ENCODE results near the gene PCDH9. TPM values are rescaled to one million over a fixed set of nuclear protein-coding genes. Genes with fewer than 3 reads are reported as not detected.

The PCDH9 gene
- total and polyA plus RNA-seq, 2 experiments from 2014 or later, result 0.31 to 0.52 TPM

DNA sequence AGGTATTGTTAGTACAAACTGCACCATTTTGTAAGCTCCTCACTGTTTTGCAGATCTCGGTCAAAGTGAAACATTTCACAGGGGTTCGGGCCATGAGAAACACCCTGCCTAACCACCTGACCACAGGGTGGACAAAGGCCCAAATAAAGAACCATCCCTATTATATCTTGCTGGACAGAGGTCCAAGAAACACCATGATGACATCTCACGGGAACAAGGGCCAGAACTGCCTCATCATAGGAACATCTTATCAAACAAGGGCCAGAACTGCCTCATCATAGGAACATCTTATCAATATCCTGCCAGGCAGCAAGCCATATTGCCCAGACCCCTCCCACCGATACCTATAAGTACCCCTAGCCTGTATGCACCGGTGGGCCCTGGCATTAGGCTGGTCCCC, 99.7 kb downstream of the PCDH9 start (continued):
- TF ChIP-seq, protein P1, sequence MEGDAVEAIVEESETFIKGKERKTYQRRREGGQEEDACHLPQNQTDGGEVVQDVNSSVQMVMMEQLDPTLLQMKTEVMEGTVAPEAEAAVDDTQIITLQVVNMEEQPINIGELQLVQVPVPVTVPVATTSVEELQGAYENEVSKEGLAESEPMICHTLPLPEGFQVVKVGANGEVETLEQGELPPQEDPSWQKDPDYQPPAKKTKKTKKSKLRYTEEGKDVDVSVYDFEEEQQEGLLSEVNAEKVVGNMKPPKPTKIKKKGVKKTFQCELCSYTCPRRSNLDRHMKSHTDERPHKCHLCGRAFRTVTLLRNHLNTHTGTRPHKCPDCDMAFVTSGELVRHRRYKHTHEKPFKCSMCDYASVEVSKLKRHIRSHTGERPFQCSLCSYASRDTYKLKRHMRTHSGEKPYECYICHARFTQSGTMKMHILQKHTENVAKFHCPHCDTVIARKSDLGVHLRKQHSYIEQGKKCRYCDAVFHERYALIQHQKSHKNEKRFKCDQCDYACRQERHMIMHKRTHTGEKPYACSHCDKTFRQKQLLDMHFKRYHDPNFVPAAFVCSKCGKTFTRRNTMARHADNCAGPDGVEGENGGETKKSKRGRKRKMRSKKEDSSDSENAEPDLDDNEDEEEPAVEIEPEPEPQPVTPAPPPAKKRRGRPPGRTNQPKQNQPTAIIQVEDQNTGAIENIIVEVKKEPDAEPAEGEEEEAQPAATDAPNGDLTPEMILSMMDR (conservative IDR thresholded peaks at IDR 0.05; ENCODE audit: low read depth in 2 of 2), result no peak
- no peak for TF ChIP-seq NANOG (IDR thresholded peaks at IDR 0.05; ENCODE audit: borderline replicate concordance)
- no peak for TF ChIP-seq EZH2 (IDR thresholded peaks at IDR 0.05; ENCODE audit: low read depth, unreplicated experiment)
- TF ChIP-seq ZNF114 (CRISPR knock-in tag; IDR thresholded peaks at IDR 0.05), result no peak
- TF ChIP-seq, protein P2, sequence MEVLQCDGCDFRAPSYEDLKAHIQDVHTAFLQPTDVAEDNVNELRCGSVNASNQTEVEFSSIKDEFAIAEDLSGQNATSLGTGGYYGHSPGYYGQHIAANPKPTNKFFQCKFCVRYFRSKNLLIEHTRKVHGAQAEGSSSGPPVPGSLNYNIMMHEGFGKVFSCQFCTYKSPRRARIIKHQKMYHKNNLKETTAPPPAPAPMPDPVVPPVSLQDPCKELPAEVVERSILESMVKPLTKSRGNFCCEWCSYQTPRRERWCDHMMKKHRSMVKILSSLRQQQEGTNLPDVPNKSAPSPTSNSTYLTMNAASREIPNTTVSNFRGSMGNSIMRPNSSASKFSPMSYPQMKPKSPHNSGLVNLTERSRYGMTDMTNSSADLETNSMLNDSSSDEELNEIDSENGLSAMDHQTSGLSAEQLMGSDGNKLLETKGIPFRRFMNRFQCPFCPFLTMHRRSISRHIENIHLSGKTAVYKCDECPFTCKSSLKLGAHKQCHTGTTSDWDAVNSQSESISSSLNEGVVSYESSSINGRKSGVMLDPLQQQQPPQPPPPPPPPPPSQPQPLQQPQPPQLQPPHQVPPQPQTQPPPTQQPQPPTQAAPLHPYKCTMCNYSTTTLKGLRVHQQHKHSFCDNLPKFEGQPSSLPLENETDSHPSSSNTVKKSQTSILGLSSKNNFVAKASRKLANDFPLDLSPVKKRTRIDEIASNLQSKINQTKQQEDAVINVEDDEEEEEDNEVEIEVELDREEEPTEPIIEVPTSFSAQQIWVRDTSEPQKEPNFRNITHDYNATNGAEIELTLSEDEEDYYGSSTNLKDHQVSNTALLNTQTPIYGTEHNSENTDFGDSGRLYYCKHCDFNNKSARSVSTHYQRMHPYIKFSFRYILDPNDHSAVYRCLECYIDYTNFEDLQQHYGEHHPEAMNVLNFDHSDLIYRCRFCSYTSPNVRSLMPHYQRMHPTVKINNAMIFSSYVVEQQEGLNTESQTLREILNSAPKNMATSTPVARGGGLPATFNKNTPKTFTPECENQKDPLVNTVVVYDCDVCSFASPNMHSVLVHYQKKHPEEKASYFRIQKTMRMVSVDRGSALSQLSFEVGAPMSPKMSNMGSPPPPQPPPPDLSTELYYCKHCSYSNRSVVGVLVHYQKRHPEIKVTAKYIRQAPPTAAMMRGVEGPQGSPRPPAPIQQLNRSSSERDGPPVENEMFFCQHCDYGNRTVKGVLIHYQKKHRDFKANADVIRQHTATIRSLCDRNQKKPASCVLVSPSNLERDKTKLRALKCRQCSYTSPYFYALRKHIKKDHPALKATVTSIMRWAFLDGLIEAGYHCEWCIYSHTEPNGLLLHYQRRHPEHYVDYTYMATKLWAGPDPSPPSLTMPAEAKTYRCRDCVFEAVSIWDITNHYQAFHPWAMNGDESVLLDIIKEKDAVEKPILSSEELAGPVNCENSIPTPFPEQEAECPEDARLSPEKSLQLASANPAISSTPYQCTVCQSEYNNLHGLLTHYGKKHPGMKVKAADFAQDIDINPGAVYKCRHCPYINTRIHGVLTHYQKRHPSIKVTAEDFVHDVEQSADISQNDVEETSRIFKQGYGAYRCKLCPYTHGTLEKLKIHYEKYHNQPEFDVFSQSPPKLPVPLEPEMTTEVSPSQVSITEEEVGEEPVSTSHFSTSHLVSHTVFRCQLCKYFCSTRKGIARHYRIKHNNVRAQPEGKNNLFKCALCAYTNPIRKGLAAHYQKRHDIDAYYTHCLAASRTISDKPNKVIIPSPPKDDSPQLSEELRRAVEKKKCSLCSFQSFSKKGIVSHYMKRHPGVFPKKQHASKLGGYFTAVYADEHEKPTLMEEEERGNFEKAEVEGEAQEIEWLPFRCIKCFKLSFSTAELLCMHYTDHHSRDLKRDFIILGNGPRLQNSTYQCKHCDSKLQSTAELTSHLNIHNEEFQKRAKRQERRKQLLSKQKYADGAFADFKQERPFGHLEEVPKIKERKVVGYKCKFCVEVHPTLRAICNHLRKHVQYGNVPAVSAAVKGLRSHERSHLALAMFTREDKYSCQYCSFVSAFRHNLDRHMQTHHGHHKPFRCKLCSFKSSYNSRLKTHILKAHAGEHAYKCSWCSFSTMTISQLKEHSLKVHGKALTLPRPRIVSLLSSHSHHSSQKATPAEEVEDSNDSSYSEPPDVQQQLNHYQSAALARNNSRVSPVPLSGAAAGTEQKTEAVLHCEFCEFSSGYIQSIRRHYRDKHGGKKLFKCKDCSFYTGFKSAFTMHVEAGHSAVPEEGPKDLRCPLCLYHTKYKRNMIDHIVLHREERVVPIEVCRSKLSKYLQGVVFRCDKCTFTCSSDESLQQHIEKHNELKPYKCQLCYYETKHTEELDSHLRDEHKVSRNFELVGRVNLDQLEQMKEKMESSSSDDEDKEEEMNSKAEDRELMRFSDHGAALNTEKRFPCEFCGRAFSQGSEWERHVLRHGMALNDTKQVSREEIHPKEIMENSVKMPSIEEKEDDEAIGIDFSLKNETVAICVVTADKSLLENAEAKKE (CRISPR knock-in tag; IDR thresholded peaks at IDR 0.05), result no peak
- TF ChIP-seq CREB1 (CRISPR knock-in tag; IDR thresholded peaks at IDR 0.05; ENCODE audit: low read depth), result no peak

DNA sequence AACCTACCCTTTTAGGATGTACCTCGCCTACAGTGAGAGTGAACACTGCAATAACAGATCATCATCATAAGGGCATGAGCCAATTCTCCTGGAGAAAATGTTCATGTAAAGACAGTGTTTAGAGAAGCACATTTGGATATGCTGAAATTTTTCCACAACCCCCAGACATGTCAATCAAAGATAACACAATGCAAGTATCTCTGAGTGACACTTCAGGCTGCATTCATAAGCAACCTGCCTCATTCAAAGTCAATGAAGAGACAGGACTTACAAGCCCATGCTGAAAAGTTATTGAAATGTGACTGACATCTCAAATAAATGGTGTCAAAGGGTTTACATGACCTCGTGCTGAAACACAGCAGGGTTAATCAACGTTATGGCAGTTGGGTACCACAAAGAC, 102.0 kb downstream of the PCDH9 start:
- H3K27ac Mint-ChIP-seq, result no peak overlapping the region
- no peak overlapping the region for H3K4me2 ChIP-seq
- H3K36me3 Mint-ChIP-seq (ENCODE audit: low read depth), result no peaks in the 10 kb centered on the region
- DNase-seq (ENCODE audit: low spot score) (no peak), ATAC-seq (no peak)
- no peaks in the 10 kb centered on the region for H3K27me3 ChIP-seq (ENCODE audit: insufficient read depth)
- no peaks in the 10 kb centered on the region for H3K36me3 ChIP-seq (ENCODE audit: insufficient read depth)
- no peaks in the 10 kb centered on the region for H3F3A ChIP-seq (replicated peaks; ENCODE audit: low read depth)
- H3K27me3 Mint-ChIP-seq (ENCODE audit: insufficient read depth, low read depth, poor library complexity), result no peaks in the 10 kb centered on the region
- no peaks in the 10 kb centered on the region for H3K9me3 Mint-ChIP-seq
- no peaks in the 10 kb centered on the region for H3K79me2 ChIP-seq (replicated peaks; ENCODE audit: insufficient read depth)
- peaks cover 7% of the 10 kb centered on the region for H3K4me1 Mint-ChIP-seq
- no peaks in the 10 kb centered on the region for H3K9me2 ChIP-seq (ENCODE audit: insufficient read depth)
- no peaks in the 10 kb centered on the region; the same call in 1 of the 2 replicates for H3K4me1 ChIP-seq (ENCODE audit: insufficient read depth)
- no peak overlapping the region for H2AFZ ChIP-seq
- no peak overlapping the region for H3K27ac ChIP-seq (ENCODE audit: low read depth)
- no peak overlapping the region for H3K4me3 ChIP-seq
- no peaks in the 10 kb centered on the region for H4K20me1 ChIP-seq (replicated peaks; ENCODE audit: insufficient read depth)
- no peak overlapping the region for H3K4me3 Mint-ChIP-seq
- TF ChIP-seq, protein P3, sequence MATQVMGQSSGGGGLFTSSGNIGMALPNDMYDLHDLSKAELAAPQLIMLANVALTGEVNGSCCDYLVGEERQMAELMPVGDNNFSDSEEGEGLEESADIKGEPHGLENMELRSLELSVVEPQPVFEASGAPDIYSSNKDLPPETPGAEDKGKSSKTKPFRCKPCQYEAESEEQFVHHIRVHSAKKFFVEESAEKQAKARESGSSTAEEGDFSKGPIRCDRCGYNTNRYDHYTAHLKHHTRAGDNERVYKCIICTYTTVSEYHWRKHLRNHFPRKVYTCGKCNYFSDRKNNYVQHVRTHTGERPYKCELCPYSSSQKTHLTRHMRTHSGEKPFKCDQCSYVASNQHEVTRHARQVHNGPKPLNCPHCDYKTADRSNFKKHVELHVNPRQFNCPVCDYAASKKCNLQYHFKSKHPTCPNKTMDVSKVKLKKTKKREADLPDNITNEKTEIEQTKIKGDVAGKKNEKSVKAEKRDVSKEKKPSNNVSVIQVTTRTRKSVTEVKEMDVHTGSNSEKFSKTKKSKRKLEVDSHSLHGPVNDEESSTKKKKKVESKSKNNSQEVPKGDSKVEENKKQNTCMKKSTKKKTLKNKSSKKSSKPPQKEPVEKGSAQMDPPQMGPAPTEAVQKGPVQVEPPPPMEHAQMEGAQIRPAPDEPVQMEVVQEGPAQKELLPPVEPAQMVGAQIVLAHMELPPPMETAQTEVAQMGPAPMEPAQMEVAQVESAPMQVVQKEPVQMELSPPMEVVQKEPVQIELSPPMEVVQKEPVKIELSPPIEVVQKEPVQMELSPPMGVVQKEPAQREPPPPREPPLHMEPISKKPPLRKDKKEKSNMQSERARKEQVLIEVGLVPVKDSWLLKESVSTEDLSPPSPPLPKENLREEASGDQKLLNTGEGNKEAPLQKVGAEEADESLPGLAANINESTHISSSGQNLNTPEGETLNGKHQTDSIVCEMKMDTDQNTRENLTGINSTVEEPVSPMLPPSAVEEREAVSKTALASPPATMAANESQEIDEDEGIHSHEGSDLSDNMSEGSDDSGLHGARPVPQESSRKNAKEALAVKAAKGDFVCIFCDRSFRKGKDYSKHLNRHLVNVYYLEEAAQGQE (IDR thresholded peaks at IDR 0.05; ENCODE audit: unreplicated experiment), result no peak
- TF ChIP-seq, protein P1 (conservative IDR thresholded peaks at IDR 0.05; ENCODE audit: low read depth in 2 of 2), result no peak
- TF ChIP-seq ZNF331 (CRISPR knock-in tag; IDR thresholded peaks at IDR 0.05; ENCODE audit: low read depth) (no peak), POLR2AphosphoS5 (IDR thresholded peaks at IDR 0.05; ENCODE audit: low read depth) (no peak), ZNF114 (CRISPR knock-in tag; IDR thresholded peaks at IDR 0.05) (no peak), JUNB (IDR thresholded peaks at IDR 0.05; ENCODE audit: unreplicated experiment) (no peak), EZH2phosphoT487 (IDR thresholded peaks at IDR 0.05; ENCODE audit: unreplicated experiment) (no peak)

Measured in GM23338 (cell line).